Breast epithelium (tissue), 4 donors: Measurements from ENCODE around the gene TDRD12. TPM values are rescaled to one million over a fixed set of nuclear protein-coding genes. Genes with fewer than 3 reads are reported as not detected.

Source experiments
- DNase-seq, 2 donors: peaks; one replicate each; pipeline ENCODE4 v3.0.0-alpha.2; 2019; ENCODE audit warnings: low spot score in 2 of 2
- H3K27ac ChIP-seq, 2 donors: fragments of 200-600 bp; sonication (generic) in 1 of 2; one replicate each; pipeline ENCODE4 v1.5.1; 2016 to 2019; ENCODE audit warnings: mild to moderate bottlenecking in 1 of 2
- H3K27me3 ChIP-seq, 2 donors: fragments of 200-600 bp; sonication (generic) in 1 of 2; one replicate each; pipeline versions ENCODE4 v1.5.1 to v1.6.0; 2017 to 2019; ENCODE audit warnings: control low read depth in 1 of 2, mild to moderate bottlenecking in 1 of 2
- H3K36me3 ChIP-seq: fragments of 200-600 bp; one replicate; pipeline ENCODE4 v1.5.1; 2019
- H3K4me1 ChIP-seq, 2 donors: fragments of 200-600 bp; sonication (generic); one replicate each; pipeline ENCODE4 v1.5.1; 2016 to 2019; ENCODE audit warnings: control low read depth in 1 of 2
- H3K4me3 ChIP-seq, 3 donors: fragments of 200-600 bp; sonication (generic); 1 replicate in 2 of 3; 2 replicates in 1 of 3; pipeline ENCODE4 v1.5.1; 2016 to 2019; ENCODE audit warnings: mild to moderate bottlenecking in 3 of 3, moderate library complexity in 2 of 3
- H3K9me3 ChIP-seq, 2 donors: fragments of 200-600 bp; sonication (generic) in 1 of 2; one replicate each; pipeline ENCODE4 v1.5.1; 2016 to 2019; ENCODE audit warnings: control low read depth in 1 of 2
- POLR2A ChIP-seq: fragments of 450-650 bp; IDR thresholded peaks from one replicate; pipeline ENCODE4 v1.6.1; 2016; ENCODE audit warnings: antibody characterized with exemption, mild to moderate bottlenecking, moderate library complexity
- POLR2AphosphoS5 ChIP-seq, 3 donors: sonication (generic); formaldehyde crosslinking; IDR thresholded peaks; one replicate each; pipeline ENCODE4 v1.6.1; 2017; ENCODE audit warnings: antibody characterized with exemption in 3 of 3
- intact Hi-C: fragments of 100-400 bp; cut with DNase I; formaldehyde crosslinking; loops from one replicate; pipeline ENCODE4 v1.15.1; 2023; ENCODE audit warnings: low total_unique reads
- total RNA-seq, 3 donors: library from RNA; depleted of rRNA; stranded (reverse); fragments of >200 nt; gene quantifications; one replicate each; pipeline ENCODE4 v1.1.0, GENCODE V29; 2016
- TF ChIP-seq, protein P1 (sequence below), 3 donors: fragments of 450-650 bp; IDR thresholded peaks; one replicate each; pipeline ENCODE4 v1.5.1; 2016 to 2017; ENCODE audit warnings: antibody characterized with exemption in 3 of 3, mild to moderate bottlenecking in 3 of 3, moderate library complexity in 3 of 3

Gene TDRD12
- total RNA-seq, 3 donors from 2014 or later, result 2.0 to 2.3 TPM; not detected in 1

GRCh38 chr19:32676895-32677359, 42.6 kb upstream of the TDRD12 start:
- Histone ChIP-seq H3K4me1 (peaks cover 3 to 6% of the 10 kb centered on the region in 2 donors), H3K36me3 (no peaks in the 10 kb centered on the region), H3K27ac (no peak overlapping the region), H3K27me3 (peaks cover 3 to 12% of the 10 kb centered on the region in 2 donors), H3K9me3 (no peaks in the 10 kb centered on the region), H3K4me3 (peak overlapping the region in 2 of 3 donors; percentile 93 to 95)
- DNase-seq, result no peak
- intact Hi-C loops, result no loop called here
- TF ChIP-seq POLR2AphosphoS5 (IDR thresholded peaks at IDR 0.05) (no peak), POLR2A (no peak)
- TF ChIP-seq, protein P1, sequence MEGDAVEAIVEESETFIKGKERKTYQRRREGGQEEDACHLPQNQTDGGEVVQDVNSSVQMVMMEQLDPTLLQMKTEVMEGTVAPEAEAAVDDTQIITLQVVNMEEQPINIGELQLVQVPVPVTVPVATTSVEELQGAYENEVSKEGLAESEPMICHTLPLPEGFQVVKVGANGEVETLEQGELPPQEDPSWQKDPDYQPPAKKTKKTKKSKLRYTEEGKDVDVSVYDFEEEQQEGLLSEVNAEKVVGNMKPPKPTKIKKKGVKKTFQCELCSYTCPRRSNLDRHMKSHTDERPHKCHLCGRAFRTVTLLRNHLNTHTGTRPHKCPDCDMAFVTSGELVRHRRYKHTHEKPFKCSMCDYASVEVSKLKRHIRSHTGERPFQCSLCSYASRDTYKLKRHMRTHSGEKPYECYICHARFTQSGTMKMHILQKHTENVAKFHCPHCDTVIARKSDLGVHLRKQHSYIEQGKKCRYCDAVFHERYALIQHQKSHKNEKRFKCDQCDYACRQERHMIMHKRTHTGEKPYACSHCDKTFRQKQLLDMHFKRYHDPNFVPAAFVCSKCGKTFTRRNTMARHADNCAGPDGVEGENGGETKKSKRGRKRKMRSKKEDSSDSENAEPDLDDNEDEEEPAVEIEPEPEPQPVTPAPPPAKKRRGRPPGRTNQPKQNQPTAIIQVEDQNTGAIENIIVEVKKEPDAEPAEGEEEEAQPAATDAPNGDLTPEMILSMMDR (IDR thresholded peaks at IDR 0.05), result no peak

- DNase-seq, result no peak
- H3K4me3 ChIP-seq, result no peak overlapping the region
- no peak for TF ChIP-seq POLR2AphosphoS5 (IDR thresholded peaks at IDR 0.05)
- TF ChIP-seq POLR2A, result no peak
- TF ChIP-seq, protein P1 (IDR thresholded peaks at IDR 0.05), result no peak
- intact Hi-C loops, result no loop called here
- peaks cover 3 to 12% of the 10 kb centered on the region in 2 donors for H3K27me3 ChIP-seq
- H3K9me3 ChIP-seq, result no peaks in the 10 kb centered on the region
- H3K36me3 ChIP-seq, result no peaks in the 10 kb centered on the region
- peaks cover 3 to 6% of the 10 kb centered on the region in 2 donors for H3K4me1 ChIP-seq
- H3K27ac ChIP-seq, result no peak overlapping the region
These were observed 41.9 kb upstream of the TDRD12 start for GRCh38 chr19:32677657-32678056.

DNA sequence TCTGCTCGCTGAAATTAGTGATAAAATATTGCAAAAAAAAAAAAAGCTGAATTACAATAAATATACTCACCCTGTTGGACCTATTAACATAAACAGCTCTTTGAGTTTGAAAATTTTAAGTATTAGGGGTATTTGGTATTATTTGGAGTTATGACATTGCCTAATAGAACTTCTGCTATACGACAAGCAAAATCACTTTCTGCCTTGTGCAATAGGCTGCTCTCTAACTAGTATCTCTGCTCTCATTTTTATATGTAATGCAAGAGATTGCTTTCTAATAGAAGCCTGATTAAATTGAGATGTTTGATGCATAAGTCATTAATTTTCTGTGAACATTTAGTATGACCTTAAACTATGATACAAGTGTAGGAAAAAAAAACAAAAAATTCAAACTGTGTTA, 38.6 kb upstream of the TDRD12 start:
- H3K36me3 ChIP-seq, result no peaks in the 10 kb centered on the region
- peaks cover 3 to 10% of the 10 kb centered on the region in 2 donors for H3K27me3 ChIP-seq
- peaks cover 0 to 3% of the 10 kb centered on the region in 2 donors for H3K4me1 ChIP-seq
- H3K4me3 ChIP-seq, result no peak overlapping the region
- no peak for DNase-seq
- intact Hi-C loops, result no loop called here
- H3K27ac ChIP-seq, result no peak overlapping the region
- no peaks in the 10 kb centered on the region for H3K9me3 ChIP-seq
- TF ChIP-seq POLR2AphosphoS5 (IDR thresholded peaks at IDR 0.05), result no peak
- TF ChIP-seq, protein P1 (IDR thresholded peaks at IDR 0.05), result no peak
- no peak for TF ChIP-seq POLR2A

DNA sequence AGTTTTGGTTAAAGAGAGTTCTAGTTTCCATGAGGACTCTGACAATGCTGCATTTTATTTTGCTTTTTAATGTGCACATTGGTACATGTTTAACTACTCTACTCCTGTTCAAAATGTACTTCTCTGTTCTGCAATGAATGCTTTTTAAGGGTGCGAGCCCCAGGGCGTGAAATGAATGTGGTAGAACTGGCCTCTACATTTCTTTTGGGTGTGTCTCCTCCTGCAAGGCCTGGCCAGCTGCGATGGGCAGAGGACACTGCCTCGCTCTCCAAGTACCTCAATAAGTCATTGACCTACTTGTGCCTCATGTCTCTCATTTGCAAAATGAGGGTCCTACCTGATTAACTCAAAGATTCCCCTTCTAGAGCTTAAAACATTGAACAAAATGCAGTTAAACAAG, 37.2 kb upstream of the TDRD12 start:
- Histone ChIP-seq H3K36me3 (no peaks in the 10 kb centered on the region), H3K9me3 (no peaks in the 10 kb centered on the region), H3K27me3 (no peaks in the 10 kb centered on the region), H3K27ac (no peak overlapping the region), H3K4me3 (no peak overlapping the region), H3K4me1 (no peaks in the 10 kb centered on the region)
- intact Hi-C loops, result no loop called here
- TF ChIP-seq, protein P1 (IDR thresholded peaks at IDR 0.05), result no peak
- TF ChIP-seq POLR2AphosphoS5 (IDR thresholded peaks at IDR 0.05), result no peak
- TF ChIP-seq POLR2A, result no peak
- no peak for DNase-seq

GRCh38 chr19:32686847-32687475, 32.6 kb upstream of the TDRD12 start:
- no peak for DNase-seq
- no peaks in the 10 kb centered on the region for H3K36me3 ChIP-seq
- H3K4me3 ChIP-seq, result no peak overlapping the region
- H3K4me1 ChIP-seq, result no peaks in the 10 kb centered on the region
- no peaks in the 10 kb centered on the region for H3K27me3 ChIP-seq
- TF ChIP-seq POLR2A, result no peak
- H3K27ac ChIP-seq, result no peak overlapping the region
- no peaks in the 10 kb centered on the region for H3K9me3 ChIP-seq
- intact Hi-C loops, result no loop called here
